ENCODE results near the gene NDUFA7.
"Not testable (repeated sequence)": the region's sequence is repeated elsewhere in the genome, so short reads cannot be mapped to it uniquely, and the experiment has no call there.

NDUFA7 gene

GRCh38 chr19:8304841-8305621 lies 16.1 kb downstream of the NDUFA7 start:
- no peak overlapping the region for H3K9ac ChIP-seq (ENCODE audit: low read length)
- H3K27me3 ChIP-seq (ENCODE audit: control insufficient read depth, insufficient read depth, low read length): no peaks in the 10 kb centered on the region
- H3K9me3 ChIP-seq (ENCODE audit: control insufficient read depth, insufficient read depth, low read depth, low read length): no peaks in the 10 kb centered on the region
- no peak overlapping the region for H3K27ac ChIP-seq (ENCODE audit: low read depth, low read length)
- peaks cover 23% of the 10 kb centered on the region for H3K36me3 ChIP-seq (ENCODE audit: control insufficient read depth, insufficient read depth, low read length)
- peaks cover 25% of the 10 kb centered on the region; the same call in 1 of the 2 replicates for H3K4me1 ChIP-seq (ENCODE audit: control insufficient read depth, insufficient read depth, low read length)
- H3K4me3 ChIP-seq (ENCODE audit: low read depth, low read length): 0 out of 2 replicates have a peak overlapping the region, but pooled peaks have one; percentile 21

- Histone ChIP-seq H3K9me3 (ENCODE audit: control insufficient read depth, insufficient read depth, low read depth, low read length) (no peaks in the 10 kb centered on the region), H3K9ac (ENCODE audit: low read length) (no peak overlapping the region), H3K4me3 (ENCODE audit: low read depth, low read length) (no peak overlapping the region), H3K27me3 (ENCODE audit: control insufficient read depth, insufficient read depth, low read length) (no peaks in the 10 kb centered on the region), H3K27ac (ENCODE audit: low read depth, low read length) (no peak overlapping the region), H3K36me3 (ENCODE audit: control insufficient read depth, insufficient read depth, low read length) (peaks cover 15% of the 10 kb centered on the region), H3K4me1 (ENCODE audit: control insufficient read depth, insufficient read depth, low read length) (peaks cover 18% of the 10 kb centered on the region; the same call in 1 of the 2 replicates)
These were observed 18.4 kb downstream of the NDUFA7 start for GRCh38 chr19:8302734-8303133.

GRCh38 chr19:8302357-8302691 lies 18.9 kb downstream of the NDUFA7 start:
- Histone ChIP-seq H3K27me3 (ENCODE audit: control insufficient read depth, insufficient read depth, low read length) (no peaks in the 10 kb centered on the region), H3K4me1 (ENCODE audit: control insufficient read depth, insufficient read depth, low read length) (peaks cover 14% of the 10 kb centered on the region; the same call in 1 of the 2 replicates), H3K9me3 (ENCODE audit: control insufficient read depth, insufficient read depth, low read depth, low read length) (no peaks in the 10 kb centered on the region), H3K27ac (ENCODE audit: low read depth, low read length) (no peak overlapping the region), H3K36me3 (ENCODE audit: control insufficient read depth, insufficient read depth, low read length) (peaks cover 15% of the 10 kb centered on the region), H3K9ac (ENCODE audit: low read length) (no peak overlapping the region), H3K4me3 (ENCODE audit: low read depth, low read length) (no peak overlapping the region)

- H3K4me3 ChIP-seq (ENCODE audit: low read depth, low read length); H3K36me3 ChIP-seq (ENCODE audit: control insufficient read depth, insufficient read depth, low read length); H3K9ac ChIP-seq (ENCODE audit: low read length); H3K27me3 ChIP-seq (ENCODE audit: control insufficient read depth, insufficient read depth, low read length); H3K9me3 ChIP-seq (ENCODE audit: control insufficient read depth, insufficient read depth, low read depth, low read length); H3K4me1 ChIP-seq (ENCODE audit: control insufficient read depth, insufficient read depth, low read length); H3K27ac ChIP-seq (ENCODE audit: low read depth, low read length): not testable (repeated sequence)
These were observed 29.8 kb downstream of the NDUFA7 start for GRCh38 chr19:8291337-8291736.

GRCh38 chr19:8276508-8276907 lies 44.7 kb downstream of the NDUFA7 start:
- H3K36me3 ChIP-seq (ENCODE audit: control insufficient read depth, insufficient read depth, low read length); H3K27me3 ChIP-seq (ENCODE audit: control insufficient read depth, insufficient read depth, low read length); H3K4me1 ChIP-seq (ENCODE audit: control insufficient read depth, insufficient read depth, low read length); H3K4me3 ChIP-seq (ENCODE audit: low read depth, low read length); H3K27ac ChIP-seq (ENCODE audit: low read depth, low read length); H3K9ac ChIP-seq (ENCODE audit: low read length); H3K9me3 ChIP-seq (ENCODE audit: control insufficient read depth, insufficient read depth, low read depth, low read length): not testable (repeated sequence)

GRCh38 chr19:8269724-8270123 lies 51.5 kb downstream of the NDUFA7 start:
- Histone ChIP-seq H3K27me3 (ENCODE audit: control insufficient read depth, insufficient read depth, low read length) (no peaks in the 10 kb centered on the region; the same call in 1 of the 2 replicates), H3K36me3 (ENCODE audit: control insufficient read depth, insufficient read depth, low read length) (no peaks in the 10 kb centered on the region), H3K4me3 (ENCODE audit: low read depth, low read length) (no peak overlapping the region), H3K27ac (ENCODE audit: low read depth, low read length) (no peak overlapping the region), H3K4me1 (ENCODE audit: control insufficient read depth, insufficient read depth, low read length) (peaks cover 5% of the 10 kb centered on the region), H3K9me3 (ENCODE audit: control insufficient read depth, insufficient read depth, low read depth, low read length) (no peaks in the 10 kb centered on the region), H3K9ac (ENCODE audit: low read length) (no peak overlapping the region)

GRCh38 chr19:8265872-8266271 lies 55.3 kb downstream of the NDUFA7 start:
- Histone ChIP-seq H3K4me3 (ENCODE audit: low read depth, low read length) (no peak overlapping the region), H3K27ac (ENCODE audit: low read depth, low read length) (no peak overlapping the region), H3K4me1 (ENCODE audit: control insufficient read depth, insufficient read depth, low read length) (peaks cover 5% of the 10 kb centered on the region), H3K27me3 (ENCODE audit: control insufficient read depth, insufficient read depth, low read length) (no peaks in the 10 kb centered on the region; the same call in 1 of the 2 replicates), H3K36me3 (ENCODE audit: control insufficient read depth, insufficient read depth, low read length) (peaks cover 21% of the 10 kb centered on the region), H3K9ac (ENCODE audit: low read length) (no peak overlapping the region), H3K9me3 (ENCODE audit: control insufficient read depth, insufficient read depth, low read depth, low read length) (no peaks in the 10 kb centered on the region)

- not testable (repeated sequence) for H3K27ac ChIP-seq (ENCODE audit: low read depth, low read length); H3K9me3 ChIP-seq (ENCODE audit: control insufficient read depth, insufficient read depth, low read depth, low read length); H3K4me1 ChIP-seq (ENCODE audit: control insufficient read depth, insufficient read depth, low read length); H3K4me3 ChIP-seq (ENCODE audit: low read depth, low read length); H3K27me3 ChIP-seq (ENCODE audit: control insufficient read depth, insufficient read depth, low read length); H3K9ac ChIP-seq (ENCODE audit: low read length)
- peaks cover 29% of the 10 kb centered on the region for H3K36me3 ChIP-seq (ENCODE audit: control insufficient read depth, insufficient read depth, low read length)
These were observed 56.9 kb downstream of the NDUFA7 start for GRCh38 chr19:8264248-8264647.

GRCh38 chr19:8262431-8262830 lies 58.7 kb downstream of the NDUFA7 start:
- Histone ChIP-seq H3K36me3 (ENCODE audit: control insufficient read depth, insufficient read depth, low read length) (peaks cover 44% of the 10 kb centered on the region), H3K27ac (ENCODE audit: low read depth, low read length) (no peak overlapping the region), H3K9ac (ENCODE audit: low read length) (no peak overlapping the region), H3K27me3 (ENCODE audit: control insufficient read depth, insufficient read depth, low read length) (no peaks in the 10 kb centered on the region), H3K4me3 (ENCODE audit: low read depth, low read length) (no peak overlapping the region), H3K4me1 (ENCODE audit: control insufficient read depth, insufficient read depth, low read length) (peaks cover 7% of the 10 kb centered on the region; the same call in 1 of the 2 replicates), H3K9me3 (ENCODE audit: control insufficient read depth, insufficient read depth, low read depth, low read length) (no peaks in the 10 kb centered on the region)

GRCh38 chr19:8261881-8262280 lies 59.3 kb downstream of the NDUFA7 start:
- no peak overlapping the region for H3K27ac ChIP-seq (ENCODE audit: low read depth, low read length)
- no peaks in the 10 kb centered on the region for H3K9me3 ChIP-seq (ENCODE audit: control insufficient read depth, insufficient read depth, low read depth, low read length)
- H3K4me3 ChIP-seq (ENCODE audit: low read depth, low read length): no peak overlapping the region
- H3K27me3 ChIP-seq (ENCODE audit: control insufficient read depth, insufficient read depth, low read length): no peaks in the 10 kb centered on the region
- H3K4me1 ChIP-seq (ENCODE audit: control insufficient read depth, insufficient read depth, low read length): peaks cover 7% of the 10 kb centered on the region; the same call in 1 of the 2 replicates
- H3K36me3 ChIP-seq (ENCODE audit: control insufficient read depth, insufficient read depth, low read length): peaks cover 50% of the 10 kb centered on the region
- H3K9ac ChIP-seq (ENCODE audit: low read length): no peak overlapping the region

GRCh38 chr19:8261347-8261746 lies 59.8 kb downstream of the NDUFA7 start:
- Histone ChIP-seq H3K27me3 (ENCODE audit: control insufficient read depth, insufficient read depth, low read length) (no peaks in the 10 kb centered on the region), H3K9ac (ENCODE audit: low read length) (no peak overlapping the region), H3K4me3 (ENCODE audit: low read depth, low read length) (no peak overlapping the region), H3K27ac (ENCODE audit: low read depth, low read length) (no peak overlapping the region), H3K9me3 (ENCODE audit: control insufficient read depth, insufficient read depth, low read depth, low read length) (no peaks in the 10 kb centered on the region), H3K4me1 (ENCODE audit: control insufficient read depth, insufficient read depth, low read length) (peaks cover 7% of the 10 kb centered on the region; the same call in 1 of the 2 replicates), H3K36me3 (ENCODE audit: control insufficient read depth, insufficient read depth, low read length) (peaks cover 55% of the 10 kb centered on the region)
